Esophagus squamous epithelium (tissue), 4 donors: ENCODE measurements around the gene KIF17.

Experiments
- POLR2A ChIP-seq, 4 donors: fragments of 450-650 bp; IDR thresholded peaks; one replicate each; pipeline ENCODE4 v1.6.1; 2017; ENCODE audit warnings: antibody characterized with exemption in 4 of 4, mild to moderate bottlenecking in 4 of 4, moderate library complexity in 3 of 4
- TF ChIP-seq, protein P1 (sequence below), 6 experiments: fragments of 450-650 bp in 4 of 6; fragments of 200-600 bp in 2 of 6; sonication (generic) in 2 of 6; IDR thresholded peaks; one replicate each; pipeline ENCODE4 v1.5.1; 2016 to 2019; ENCODE audit warnings: antibody characterized with exemption in 6 of 6, mild to moderate bottlenecking in 4 of 6, moderate library complexity in 4 of 6

DNA sequence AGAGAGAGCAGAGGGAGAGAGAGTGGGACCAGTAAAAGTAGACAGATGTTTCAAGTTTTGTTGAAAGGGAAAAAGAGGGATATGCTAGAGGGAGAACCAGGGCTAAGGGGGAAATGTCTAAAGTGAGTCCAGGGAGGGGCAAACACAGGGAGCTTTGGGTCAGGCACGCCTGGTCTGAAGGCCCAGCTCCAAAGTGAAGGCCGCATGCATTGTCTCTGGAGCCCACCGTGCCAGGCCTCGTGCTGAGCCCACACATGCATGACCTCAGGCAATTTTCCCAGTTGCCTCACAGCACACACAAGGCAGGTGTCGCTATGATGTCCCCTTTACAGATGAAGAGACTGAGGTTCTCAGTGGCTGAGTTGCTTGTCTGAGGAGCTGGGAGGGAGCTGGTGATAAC is 16.0 kb downstream of the KIF17 start:
- TF ChIP-seq, protein P1, sequence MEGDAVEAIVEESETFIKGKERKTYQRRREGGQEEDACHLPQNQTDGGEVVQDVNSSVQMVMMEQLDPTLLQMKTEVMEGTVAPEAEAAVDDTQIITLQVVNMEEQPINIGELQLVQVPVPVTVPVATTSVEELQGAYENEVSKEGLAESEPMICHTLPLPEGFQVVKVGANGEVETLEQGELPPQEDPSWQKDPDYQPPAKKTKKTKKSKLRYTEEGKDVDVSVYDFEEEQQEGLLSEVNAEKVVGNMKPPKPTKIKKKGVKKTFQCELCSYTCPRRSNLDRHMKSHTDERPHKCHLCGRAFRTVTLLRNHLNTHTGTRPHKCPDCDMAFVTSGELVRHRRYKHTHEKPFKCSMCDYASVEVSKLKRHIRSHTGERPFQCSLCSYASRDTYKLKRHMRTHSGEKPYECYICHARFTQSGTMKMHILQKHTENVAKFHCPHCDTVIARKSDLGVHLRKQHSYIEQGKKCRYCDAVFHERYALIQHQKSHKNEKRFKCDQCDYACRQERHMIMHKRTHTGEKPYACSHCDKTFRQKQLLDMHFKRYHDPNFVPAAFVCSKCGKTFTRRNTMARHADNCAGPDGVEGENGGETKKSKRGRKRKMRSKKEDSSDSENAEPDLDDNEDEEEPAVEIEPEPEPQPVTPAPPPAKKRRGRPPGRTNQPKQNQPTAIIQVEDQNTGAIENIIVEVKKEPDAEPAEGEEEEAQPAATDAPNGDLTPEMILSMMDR (IDR thresholded peaks at IDR 0.05), result no peak
- TF ChIP-seq POLR2A (IDR thresholded peaks at IDR 0.05), result no peak
